ENCODE results near the gene RERGL.
"Not testable (repeated sequence)": the region's sequence is repeated elsewhere in the genome, so short reads cannot be mapped to it uniquely, and the experiment has no call there.

RERGL gene, protein sequence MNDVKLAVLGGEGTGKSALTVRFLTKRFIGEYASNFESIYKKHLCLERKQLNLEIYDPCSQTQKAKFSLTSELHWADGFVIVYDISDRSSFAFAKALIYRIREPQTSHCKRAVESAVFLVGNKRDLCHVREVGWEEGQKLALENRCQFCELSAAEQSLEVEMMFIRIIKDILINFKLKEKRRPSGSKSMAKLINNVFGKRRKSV

DNA sequence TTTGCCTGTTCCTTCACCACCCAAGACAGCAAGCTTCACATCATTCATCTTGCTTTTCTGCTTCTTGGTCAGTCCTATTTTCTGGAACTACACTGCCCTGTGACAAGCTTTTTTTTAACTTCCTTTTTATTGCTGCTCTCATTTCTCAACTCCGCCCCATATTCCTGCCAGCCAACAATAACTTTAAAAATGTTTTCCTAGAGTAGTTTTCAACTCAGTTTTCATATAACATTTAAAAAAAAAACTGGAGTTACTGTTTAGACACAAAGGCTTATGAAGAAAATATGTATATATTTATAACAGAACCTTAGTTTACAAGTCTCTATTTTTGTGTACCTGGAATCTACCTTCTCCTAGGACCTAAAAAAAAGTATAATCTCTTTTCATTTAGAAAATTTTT lies at the start of gene RERGL:
RERGL (minus strand) TSS at position 101 of the 400 bp plus-strand sequence; CDS start at position 48, 53 bp downstream.
- DNase-seq = no peak

DNA sequence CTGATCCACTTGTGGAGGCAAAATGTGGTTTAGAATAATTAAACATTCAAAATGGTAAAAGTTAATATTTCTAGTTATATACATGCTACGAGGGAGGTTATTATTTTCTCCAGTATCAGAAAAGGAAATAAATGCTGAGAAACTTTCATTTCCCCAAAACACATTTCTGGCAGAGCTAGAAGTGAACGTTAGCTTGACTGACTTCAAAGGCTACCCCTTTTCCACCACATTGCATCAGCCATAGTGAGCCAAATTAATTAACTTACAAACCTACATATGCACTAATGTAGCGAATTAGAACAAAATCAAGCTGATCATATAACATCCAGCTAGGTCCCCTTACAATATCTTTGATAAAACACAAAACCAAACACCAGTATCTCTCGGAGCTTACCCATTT lies 49.3 kb upstream of the RERGL start:
- DNase-seq = no peak

DNA sequence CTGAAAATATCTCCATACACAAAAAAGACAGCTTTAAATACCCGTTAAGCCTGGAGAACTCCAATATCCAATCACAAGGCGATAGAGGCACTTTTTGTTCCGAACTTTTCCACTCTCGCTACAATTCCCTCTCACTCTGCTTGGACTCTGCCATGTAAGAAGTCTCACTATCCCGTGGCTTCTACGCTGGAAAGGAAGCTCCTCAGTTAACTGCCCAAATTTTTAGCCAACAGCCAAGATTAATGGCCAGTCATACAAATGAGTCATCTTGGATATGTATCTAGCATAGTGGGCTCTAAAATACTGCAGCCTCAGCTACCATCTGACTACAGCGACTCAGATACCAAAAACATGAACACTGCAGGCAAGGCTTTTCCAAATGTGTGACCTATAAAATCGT lies 45.5 kb upstream of the RERGL start:
- DNase-seq = no peak

DNA sequence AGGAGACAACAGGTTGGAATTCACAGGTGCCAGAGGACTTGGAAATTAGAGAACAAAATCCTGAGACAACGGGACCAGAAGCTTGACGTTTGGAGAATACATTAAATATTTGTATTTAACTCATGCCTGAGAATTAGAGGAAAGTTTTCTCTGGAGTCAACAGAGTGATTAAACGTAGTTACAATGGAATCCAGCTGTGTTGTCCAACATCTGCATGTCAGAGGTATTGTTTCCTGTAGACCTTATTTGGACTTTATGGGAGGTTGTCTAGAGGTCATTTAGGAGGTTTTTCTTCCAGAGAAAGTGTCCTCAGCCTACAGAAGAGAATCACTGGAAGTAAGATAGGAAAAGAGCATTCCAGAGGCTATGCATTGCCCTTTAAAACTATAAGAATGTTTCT lies 45.1 kb upstream of the RERGL start:
- no peak for DNase-seq

DNA sequence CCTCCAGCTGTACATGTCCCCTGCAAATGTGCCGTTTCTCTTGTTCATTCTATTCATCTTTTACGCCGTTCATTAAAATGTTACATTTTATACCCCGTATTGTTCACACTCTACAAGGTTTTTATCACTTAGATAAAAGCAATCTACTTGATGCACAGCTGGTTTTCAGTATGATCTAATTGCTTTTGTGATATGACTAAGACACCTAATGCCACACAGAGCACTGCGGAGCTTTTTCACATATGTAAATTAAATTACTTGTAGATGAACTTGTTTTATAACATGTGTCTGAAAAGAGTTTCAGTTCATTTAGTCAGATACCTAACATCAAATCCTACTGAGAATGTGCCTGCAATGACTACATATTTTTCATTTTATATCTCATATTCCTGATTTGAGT lies 40.9 kb upstream of the RERGL start:
- DNase-seq = no peak

DNA sequence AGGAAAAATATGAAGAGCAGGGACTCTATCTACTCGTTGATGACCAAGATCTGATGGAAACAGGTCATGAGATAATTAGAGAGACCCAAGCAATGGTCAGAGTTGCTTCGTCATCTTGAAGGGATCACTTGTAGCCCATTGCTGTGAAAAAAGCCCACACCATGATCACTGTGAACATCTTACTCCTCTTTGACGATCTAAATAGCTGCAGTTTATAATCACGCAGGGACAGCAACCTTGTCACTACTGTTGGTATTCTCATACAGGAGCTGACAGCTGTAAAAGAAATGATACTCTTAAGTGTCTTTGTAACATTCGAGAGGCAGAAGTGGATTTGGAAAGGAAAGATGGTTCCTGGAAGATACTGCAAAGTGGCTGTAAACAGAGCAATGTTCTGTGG lies 33.7 kb upstream of the RERGL start:
- DNase-seq = no peak

DNA sequence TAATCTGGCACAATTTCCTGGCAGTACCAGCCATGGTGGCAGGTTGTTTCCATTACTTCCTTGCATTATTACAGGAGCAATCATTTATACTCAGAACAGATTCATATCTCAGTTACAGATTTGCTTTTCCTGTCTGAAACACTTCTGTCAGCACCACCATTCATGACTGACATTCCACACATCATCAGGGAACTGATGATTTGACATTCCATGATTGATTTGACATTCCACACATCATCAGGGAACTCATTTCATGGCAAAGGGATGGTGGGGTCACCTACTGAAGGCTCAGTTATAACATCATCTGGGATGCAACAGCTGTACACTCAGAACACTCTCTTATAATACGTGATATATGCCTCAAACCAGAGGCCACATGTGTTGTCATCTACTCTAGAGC lies 30.9 kb upstream of the RERGL start:
- DNase-seq = no peak

DNA sequence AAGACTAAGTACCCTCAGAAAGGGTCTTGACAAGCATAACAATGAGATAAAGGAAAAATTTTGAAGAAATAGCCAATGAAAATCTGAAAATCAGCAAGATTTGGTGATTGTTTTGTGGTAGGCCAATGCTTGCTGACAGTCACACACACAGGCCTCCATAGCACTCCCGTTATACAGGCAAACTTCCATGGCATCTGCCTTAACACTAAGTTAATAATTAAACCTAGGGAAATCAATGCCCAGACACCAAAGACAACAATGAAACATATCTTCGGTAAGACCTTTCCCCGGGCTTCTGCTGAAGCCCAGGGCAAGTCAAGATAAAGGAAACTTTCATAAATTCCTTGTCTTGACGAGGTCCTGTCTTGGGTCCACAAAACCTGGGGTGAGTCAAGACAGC lies 18.6 kb upstream of the RERGL start:
- no peak for DNase-seq

DNA sequence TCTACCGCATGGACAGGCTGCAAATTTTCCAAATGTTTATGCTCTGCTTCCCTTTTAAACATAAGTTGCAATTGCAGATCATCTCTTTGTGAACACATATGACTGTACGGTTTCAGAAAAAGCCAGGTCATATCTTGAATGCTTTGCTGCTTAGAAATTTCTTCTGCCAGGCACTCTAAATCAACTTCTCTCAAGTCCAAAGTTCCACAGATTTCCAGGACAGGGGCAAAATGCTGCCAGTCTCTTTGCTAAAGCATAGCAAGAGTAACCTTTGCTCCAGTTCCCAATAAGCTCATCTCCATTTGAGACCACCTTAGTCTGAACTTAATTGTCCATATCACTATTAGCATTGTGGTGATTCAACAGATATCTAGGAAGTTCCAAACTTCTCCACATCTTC lies 13.6 kb upstream of the RERGL start:
- DNase-seq = no peak

DNA sequence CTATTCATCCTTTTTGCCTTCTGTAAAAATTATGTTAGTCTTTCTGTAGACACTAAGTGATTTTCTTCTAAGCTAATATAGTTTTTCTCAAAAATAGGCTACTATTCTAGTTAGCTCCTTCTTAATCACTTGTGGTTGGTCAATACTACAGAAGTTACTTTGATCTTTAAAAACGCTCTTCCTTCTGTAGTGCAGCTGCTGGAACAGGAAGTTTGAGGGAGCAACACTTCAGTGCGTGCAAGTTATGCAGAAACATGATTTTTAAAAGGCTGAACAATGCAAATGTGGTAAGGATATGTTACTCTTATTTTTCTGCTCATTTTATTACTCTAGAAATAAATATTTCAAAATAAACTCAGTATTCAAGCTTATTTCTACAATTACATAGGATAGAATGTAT lies 11.1 kb upstream of the RERGL start:
- no peak for DNase-seq

DNA sequence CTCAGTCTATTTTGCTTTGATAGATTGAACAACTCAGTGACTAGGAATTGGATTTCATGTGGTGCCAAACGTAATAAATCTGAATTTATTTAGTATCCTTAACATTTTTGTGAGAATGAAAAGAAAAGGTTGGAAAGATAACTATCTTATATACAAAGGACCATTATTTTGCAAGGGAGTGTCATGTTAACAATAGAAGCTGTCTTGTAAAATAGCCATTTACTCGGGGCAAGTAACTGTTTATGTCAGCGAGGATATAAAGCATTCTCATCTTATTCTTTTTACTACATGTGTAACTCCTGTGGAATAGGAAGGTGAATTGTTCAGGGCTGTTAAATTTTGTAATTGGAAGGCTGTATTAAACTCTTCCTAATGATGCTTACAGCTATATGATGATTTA lies 5.9 kb downstream of the RERGL start:
- no peak for DNase-seq

DNA sequence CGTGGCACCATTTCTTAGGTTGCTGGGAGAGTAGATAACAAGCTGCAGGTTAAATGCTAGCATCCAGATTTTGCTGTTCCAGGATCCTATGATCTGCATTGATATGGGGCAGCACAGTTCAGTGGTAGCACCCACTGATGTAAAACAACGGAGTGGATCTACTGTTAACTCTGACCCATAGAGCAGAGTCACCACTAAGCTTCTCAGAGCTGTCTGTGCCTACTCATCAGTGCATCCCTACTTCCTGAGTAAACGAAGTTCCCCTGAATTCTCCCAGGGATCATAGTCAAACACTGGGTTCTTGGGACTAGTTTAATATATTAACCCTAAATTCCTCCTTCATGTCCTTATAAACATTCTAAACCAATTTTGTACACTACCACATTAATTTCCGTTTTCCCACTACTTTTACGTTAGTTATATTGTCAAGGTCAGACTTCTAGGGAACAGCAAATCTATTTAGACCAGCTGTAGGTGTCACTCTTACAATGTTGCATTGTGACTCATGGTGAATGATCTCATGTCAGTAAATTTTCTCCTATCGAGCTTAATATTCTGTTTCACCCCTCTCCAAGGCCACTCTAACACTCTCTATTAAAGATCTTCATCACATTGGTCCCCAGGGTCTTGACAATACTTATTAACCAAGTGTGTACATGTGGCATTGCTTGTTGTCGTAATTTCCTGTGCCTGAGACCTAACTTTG lies 10.3 kb downstream of the RERGL start:
- DNase-seq = no peak

DNA sequence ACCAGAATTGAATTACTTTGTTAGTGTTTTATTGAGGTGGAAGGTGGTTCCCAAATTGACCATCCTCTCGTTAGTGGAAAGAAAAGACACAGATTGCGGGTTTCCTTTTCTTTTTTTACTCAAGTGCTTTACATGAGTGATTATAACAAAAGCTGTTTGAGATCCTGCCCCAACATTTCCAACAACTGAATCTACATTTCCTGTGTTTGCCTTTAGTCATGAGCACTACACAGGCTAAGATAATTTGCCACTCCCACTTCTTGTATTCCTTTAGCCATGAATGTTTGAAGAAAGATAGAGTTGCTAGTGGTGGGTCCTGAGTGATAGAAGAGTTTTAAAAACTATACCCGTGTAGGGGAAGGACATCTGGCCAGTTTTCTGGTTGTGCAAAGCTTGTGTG lies 16.0 kb downstream of the RERGL start:
- DNase-seq = no peak

DNA sequence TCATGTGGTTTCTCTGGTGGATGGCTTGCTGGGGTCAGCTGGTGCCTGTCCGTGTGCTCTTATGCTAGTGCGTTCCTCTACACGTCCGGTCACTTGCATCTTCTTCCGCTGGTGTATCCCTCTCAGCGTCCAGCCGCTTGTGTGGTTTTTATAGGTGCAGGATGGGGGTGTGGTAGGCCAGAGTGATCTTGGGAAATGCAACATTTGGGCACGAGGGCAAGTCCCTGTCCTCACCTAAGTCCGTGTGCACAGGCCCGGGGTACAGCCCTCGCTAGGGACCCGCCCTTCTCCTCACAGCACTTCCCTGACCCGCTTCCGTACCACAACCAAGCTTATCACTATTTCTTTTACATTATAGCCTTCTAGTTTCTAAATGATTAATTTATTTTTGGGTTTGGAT lies 17.3 kb downstream of the RERGL start:
- DNase-seq = no peak

DNA sequence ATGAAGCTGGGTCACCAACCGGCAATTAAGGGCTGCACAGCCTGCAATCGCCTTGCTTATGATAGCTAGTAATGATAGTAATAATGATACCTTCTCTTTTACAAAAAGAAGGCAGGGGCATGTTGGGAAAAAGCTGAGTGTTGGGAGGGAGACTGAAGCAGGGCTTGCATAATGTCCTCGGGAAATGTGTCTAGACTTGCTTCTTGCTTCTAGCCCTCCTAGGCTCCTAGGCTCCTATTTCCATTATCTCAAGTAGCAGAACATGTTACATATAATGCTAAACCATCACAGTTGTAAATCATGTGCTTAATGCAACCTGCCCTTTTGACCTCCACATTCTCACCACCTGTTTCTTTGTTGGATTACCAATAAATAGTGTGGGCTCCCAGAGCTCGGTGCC lies 18.7 kb downstream of the RERGL start:
- no peak for DNase-seq

DNA sequence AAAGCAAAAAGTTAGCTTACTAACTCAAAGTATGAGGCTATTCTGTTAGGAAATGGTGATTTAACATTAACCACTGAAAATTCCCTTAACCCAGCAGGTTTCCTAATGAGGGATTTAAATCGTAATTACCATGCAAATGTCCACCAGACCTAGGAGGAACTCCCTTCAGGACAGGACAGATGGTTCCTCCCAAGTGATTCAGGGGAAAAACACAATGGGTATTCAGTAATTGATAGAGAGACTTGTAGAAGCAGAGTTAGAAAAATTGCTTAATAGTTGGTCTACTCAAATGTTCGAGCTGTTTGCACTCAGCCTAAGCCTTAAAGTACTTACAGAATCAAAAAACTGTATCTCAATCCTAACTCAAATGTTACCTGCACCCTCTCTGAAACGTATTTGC lies 21.6 kb downstream of the RERGL start:
- no peak for DNase-seq

DNA sequence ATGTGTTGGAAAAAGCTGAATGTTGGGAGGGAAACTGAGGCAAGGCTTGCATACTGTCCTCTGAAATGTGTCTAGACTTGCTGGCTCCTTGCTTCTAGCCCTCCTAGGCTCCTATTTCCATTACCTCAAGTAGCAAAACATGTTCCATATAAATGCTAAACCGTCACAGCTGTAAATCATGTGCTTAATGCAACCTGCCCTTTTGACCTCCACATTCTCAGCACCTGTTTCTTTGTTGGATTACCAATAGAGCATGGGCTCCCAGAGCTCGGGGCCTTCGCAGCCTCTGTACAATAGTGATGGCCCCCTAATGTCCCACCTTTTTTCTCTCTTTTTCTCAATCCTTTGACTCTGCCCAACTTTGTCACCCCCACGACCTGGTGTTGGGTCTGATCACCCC lies 23.3 kb downstream of the RERGL start:
- no peak for DNase-seq

DNA sequence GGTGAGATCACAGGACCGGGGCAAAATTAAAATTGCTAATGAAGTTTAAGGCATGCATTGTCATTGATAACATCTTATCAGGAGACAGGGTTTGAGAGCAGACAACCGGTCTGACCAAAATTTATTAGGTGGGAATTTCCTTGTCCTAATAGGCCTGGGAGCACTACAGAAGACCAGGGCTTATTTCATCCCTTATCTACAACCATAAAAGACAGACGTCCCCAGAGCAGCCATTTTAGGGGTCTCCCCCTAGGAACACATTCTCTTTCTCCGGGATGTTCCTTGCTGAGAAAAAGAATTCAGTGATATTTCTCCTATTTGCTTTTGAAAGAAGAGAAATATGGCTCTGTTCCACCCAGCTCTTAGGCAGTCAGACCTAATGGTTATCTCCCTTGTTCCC lies 27.1 kb downstream of the RERGL start:
- DNase-seq = not testable (repeated sequence)

DNA sequence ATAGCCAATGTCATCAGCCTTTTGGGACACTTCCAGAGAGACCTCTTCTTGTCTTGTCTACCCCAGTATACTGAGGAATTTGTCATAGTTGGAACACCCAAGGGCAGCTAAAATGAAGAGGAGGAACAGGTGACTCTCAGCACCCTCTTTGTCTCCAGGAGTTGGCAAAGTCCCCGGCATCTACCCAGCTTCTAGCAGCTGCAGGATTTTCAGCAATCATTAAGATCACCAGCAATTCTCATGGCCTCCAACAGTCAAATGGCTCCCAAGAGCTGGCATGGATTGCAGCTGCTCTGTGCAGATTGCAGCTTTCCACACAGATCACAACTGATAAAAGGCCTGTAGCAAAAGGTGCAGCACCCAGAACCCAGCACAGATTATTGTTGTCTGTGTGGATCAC lies 32.9 kb downstream of the RERGL start:
- DNase-seq = no peak

DNA sequence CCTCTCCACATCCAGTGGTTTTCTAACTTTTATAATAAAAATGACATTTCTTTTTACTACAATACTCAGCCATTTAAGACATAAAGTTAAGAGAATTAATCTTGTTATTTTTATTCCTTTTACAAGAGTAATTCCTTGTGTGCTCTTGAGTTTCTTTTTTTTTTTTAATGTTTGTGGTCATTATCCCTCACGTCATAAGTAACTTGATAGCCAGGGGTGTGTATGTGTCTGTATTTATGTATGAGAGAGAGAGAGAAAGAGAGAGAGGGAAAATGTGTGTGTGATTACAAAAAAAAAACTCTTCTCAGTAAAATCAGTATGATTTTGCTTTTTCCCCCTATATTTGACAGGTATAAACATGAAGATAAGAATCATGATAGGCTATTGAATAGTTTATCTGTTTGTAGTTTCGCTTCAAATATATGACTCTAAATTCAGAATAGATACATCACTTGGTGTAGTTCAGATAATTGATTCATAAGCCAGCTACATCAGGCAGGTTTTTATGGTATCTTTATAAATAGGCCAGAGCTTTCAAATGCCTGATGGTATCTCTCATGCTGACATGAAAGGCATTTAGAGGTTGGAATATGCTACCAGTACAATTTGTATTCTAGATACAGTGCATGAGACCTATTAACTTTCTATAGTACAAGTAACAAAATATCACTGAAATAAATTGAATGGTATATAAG lies 34.9 kb downstream of the RERGL start:
- no peak for DNase-seq

DNA sequence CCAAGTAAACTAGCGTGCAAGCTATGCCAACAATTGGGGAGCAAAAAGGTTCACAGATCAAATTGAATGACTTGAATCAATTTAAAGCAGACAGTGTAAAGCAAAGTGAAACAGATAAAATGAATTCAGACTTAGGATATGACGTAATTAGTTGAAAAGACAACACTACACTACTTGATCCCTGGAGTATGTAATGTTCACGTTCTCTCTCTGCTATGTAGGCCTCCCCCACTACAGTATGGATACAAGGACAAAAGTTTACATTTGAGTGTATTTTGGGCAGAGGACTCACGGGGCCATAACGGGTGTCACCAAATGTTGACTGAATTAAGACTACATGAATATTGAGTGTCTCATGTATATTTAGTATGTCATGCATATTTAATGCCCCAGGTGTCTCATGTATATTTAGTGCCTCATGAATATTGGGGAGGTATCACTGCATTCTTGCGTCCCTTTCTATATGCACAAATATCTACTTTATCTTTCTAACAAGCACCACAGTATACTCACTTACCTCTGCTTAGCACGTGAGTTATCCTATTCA lies 44.5 kb downstream of the RERGL start:
- no peak for DNase-seq

DNA sequence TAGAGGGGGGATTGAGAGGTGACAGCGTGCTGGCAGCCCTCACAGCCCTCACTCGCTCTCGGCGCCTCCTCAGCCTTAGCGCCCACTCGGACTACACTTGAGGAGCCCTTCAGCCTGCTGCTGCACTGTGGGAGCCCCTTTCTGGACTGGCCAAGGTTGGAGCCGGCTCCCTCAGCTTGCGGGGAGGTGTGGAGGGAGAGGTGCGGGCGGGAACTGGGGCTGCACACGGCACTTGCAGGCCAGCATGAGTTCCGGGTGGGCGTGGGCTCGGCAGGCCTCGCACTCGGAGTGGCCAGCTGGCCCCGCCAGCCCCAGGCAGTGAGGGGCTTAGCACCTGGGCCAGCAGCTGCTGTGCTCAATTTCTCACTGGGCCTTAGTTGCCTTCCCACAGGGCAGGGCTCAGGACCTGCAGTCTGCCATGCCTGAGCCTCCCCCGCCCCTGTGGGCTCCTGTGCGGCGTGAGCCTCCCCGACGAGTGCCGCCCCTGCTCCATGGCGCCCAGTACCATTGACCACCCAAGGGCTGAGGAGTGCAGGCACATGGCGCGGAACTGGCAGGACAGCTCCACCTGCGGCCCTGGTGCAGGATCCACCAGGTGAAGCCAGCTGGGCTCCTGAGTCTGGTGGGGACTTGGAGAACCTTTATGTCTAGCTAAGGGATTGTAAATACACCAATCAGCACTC lies 49.8 kb downstream of the RERGL start:
- not testable (repeated sequence) for DNase-seq

All from NCI-H1105 (cell line).